GM21529 (cell line): ENCODE data around the gene RELT.

Source experiments
- ATAC-seq: cut with Tn5 transposase; IDR thresholded peaks from one replicate; pipeline ENCODE4 v1.9.1; 2021; ENCODE audit not compliant: unreplicated experiment

RELT gene

DNA sequence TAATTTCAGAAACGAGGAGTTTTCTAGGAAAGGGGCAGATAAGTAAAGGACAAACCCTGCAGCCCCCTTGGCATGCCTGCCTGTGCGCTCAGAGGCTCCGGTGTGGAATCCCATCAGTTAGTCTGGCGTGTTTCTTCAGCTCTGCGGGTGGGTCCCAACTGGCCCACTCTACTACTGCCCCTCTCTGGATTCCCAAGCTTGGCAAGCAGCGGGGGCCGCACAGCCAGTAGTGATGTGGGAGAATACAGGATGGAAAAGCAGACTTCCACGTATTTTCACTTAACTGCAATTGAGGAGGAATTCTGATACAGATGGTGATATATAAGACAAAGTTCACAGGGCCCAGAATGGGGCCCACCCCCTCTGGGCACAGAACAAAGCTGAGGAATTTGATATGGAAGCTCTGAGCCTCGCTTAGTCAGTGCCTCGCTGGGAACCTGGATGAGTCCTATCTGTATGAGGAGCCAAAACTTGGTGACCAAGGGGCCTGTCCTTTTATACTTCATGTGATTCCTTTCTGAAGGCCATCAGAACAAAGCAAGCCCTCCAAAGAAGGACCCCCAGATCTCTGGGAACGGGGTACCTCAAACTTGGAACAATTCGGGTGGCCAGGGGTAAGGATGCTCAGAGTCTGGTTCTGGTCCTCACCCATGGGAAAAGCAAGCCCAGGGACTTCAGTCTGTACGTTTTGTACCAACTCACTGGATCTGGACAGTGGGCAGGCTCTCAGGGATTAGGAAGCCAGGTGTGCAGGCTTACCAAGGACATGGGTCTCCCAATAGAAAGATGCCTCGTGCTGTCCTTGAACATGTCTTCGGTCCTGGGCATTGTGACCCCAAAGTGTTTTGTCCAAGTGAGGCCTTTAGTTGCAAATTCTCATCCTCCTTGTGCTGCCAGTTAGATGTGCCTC lies 26.0 kb downstream of the RELT start:
- no peak for ATAC-seq

DNA sequence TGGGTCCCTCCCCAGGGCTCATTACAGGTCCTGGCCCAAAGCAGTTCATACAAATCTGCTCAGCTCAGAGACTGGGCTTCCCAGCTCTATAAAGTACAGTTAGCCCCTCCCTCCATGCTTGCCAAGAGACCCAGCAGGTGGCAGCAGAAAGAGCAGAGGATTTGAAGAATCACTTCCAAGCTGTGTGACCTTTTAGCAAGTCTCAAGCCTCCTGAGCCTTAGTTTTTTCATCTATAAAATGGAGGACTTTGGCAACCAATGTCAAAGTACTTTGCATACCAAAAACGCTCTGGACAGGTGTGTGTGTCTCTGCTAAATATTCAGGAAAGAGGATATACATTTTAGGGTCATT lies 26.6 kb downstream of the RELT start:
- no peak for ATAC-seq

DNA sequence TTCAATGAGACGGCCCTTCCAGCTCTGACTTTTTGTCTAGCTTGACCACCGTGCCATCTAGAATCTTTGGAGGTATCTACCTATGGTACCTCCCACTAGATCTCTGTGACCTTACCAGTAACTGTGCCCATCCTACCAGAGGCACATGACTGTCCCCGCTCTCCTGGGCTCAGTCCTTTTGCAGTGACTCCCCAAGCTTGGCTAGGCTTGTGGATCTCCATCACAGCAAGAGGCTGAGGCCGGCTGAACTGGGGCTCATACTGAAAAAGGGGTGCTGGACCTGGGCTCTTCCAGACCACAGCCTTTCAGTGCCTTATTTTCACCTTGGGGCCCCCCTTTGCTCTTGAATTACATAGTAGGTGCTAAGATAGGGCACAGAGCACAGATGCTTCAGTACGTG lies 27.3 kb downstream of the RELT start:
- ATAC-seq, result no peak

DNA sequence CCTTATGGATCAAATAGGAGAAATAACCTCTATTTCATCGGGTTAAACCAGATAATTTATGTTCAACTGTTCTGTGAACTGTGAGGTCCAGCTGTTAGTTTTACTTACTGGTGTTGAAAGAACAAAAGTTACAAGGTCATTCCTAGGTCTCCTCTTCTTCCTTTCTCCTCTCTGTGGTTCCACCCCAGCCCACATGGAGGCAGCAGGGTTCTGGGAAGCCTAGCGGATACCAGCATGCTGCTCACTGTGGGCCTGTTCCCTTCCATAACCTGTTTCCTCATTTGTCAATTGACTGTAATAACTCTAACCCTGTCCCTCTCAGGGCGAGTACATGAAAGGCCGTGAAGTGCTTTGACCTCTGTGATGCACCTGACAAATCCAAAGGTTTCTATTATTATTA lies 27.8 kb downstream of the RELT start:
- no peak for ATAC-seq

GRCh38 chr11:73404506-73405145 lies 28.4 kb downstream of the RELT start:
- no peak for ATAC-seq

DNA sequence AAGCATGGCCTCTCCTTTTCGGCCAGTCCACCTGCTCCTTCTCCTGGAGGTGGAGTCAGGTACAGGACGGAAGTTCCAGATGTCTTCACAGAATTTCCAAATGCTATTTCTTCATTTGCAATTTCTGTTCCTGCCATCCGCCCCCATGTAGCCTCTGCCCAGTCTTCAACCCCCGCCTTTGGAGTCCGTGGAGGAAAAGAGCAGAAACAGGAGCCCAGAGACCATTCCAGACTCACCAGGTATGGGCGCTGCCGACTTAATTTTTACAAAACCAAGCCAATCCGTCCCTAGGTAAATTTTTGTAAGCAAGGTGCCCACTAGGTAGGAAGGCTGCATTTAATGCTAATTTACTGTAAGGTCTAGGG lies 28.9 kb downstream of the RELT start:
- no peak for ATAC-seq

- no peak for ATAC-seq
Measured at GRCh38 chr11:73406131-73406530, 29.9 kb downstream of the RELT start.

- no peak for ATAC-seq
Measured at GRCh38 chr11:73406619-73407018, 30.4 kb downstream of the RELT start.

GRCh38 chr11:73409431-73409830 lies 33.2 kb downstream of the RELT start:
- ATAC-seq, result no peak

- no peak for ATAC-seq
Measured at GRCh38 chr11:73410627-73411026, 34.4 kb downstream of the RELT start.

GRCh38 chr11:73411031-73411430 lies 34.8 kb downstream of the RELT start:
- no peak for ATAC-seq

GRCh38 chr11:73412308-73412707 lies 36.1 kb downstream of the RELT start:
- ATAC-seq, result no peak

- no peak for ATAC-seq
Measured at GRCh38 chr11:73413256-73413655, 37.1 kb downstream of the RELT start.

DNA sequence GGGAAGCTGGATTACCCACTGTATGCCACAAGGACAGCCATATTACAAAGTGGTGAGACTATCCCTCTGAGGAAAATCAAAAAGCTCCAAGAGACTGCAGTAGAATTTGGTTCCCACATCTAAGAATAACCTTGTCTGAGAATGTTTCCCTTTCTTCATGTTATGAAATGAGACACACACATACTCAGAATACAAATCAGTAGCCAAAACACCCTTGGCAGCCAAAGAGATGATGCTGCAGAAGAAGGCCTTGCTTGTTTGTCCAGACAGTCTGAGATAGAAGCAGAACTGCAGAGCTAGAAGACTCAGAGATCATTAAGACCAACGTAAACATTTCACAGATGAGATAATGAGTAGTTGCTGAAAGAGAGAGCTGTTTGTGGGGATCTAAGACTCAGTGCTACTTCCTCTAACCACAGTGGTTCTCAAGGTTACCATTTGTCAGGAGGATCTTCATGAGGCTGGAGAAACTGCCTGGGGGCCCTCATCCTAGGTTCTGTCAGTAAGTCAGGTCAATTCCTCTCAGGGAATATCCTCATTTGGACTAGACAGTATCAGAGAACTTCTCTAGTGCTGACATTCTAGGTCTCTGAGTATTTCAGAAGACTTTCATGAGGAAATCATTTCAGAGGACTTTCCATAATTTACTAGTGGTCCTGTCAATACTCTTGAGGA lies 38.9 kb downstream of the RELT start:
- no peak for ATAC-seq

DNA sequence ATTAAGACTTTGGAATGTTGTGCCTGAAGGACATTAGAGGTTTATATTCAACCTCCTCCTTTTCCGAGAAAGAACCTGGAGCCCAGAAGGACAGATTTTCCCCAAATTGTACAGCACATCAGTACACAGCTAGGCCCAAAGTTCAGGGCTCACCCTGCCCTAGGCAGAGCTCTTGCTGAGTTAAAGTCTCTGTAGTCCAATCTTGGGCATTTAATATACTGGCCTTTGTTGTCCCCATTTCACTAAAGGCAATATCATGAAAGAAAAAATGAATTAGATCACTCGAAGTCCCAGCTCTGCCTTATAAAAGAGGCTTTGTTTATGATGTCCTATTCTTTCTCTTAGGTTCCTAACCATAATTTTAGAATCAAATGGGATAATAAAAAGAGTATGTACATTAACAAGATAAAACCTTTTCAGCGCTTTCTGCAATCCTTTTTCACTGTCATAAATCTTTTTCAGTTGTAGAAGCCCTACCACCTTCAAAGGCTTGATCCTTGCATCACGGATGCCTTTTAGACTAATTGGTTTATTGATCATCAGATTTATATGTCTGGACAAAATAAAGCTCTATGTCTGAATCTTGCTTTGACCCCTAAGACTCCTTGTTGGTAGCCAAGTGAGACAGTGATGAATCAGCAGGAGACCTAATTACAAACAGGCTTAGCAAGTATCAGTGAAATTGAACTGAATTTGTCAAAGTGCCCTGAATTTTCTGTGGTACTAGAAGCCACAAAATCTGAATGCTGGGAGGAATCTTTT lies 39.8 kb downstream of the RELT start:
- ATAC-seq, result no peak

- no peak for ATAC-seq
Measured at GRCh38 chr11:73416786-73417185, 40.6 kb downstream of the RELT start.

- ATAC-seq, result no peak
Measured at GRCh38 chr11:73420136-73420535, 43.9 kb downstream of the RELT start.

- no peak for ATAC-seq
Measured at GRCh38 chr11:73422886-73423285, 46.7 kb downstream of the RELT start.

DNA sequence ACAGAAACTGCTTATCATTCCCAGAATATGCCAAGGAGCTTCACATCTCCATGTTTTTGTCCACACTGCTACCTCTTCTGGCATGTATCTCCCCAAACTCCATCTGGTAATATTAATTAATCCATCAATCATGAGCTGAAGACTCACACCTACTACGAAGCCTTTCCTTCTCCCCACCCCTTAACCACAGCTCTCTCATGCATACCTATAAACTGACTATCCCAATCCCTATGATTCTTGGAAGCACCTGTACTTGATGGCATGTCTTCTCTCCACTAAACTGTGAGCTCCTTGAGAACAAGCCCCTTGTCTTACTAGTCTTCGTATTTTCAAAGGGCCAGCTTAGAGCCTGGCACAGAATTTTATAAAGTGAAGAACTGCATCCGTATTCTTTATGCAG lies 47.3 kb downstream of the RELT start:
- ATAC-seq, result no peak

DNA sequence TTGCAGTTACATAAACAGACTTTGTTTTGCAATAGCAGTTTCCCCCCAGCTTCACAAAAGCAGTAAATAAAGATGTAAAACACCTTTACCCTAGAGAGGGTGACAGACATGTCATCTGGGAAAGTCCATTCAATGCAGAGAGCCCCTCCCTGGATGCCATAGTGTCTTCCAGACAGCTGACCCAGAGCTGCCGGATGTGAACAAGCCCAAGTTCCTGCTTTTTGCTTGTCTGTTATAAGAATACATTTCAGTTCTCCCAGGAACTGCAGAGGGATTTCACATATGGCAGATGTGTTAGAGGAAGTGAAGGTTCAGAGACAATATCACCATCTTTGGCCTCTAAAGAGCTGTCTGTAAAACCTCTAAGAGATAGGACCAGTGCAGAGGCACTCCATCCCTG lies 48.9 kb downstream of the RELT start:
- no peak for ATAC-seq

DNA sequence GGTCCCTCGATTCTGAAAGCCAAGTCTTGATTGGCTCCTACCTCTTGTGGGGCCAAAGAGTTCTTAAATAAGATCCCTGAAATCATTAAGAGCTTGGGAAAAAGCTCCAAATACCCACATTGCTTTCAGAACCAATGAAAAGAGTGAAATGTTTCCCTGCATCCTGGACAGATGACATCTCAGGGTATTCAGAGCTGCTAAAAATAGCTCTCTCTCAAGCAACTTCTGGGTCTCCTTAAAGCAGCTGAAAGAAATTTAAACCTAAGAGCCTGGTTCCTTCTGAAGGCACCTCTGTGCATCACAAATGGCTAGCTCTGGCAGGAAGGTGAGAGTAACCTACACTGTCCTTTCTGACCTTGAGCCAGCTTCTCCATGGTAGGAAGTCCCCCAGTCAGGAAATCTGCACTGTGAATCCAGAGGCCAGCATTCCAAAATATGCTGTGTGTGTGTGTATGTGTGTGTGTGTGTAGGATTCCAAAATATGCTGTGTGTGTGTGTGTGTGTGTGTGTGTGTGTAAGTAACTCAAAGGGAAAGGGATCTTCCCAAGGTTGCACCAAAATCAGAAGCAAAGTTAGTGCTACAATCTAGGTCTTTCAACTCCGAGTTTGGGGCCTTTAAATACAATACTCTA lies 50.1 kb downstream of the RELT start:
- ATAC-seq, result no peak
